Measurements from ENCODE around the gene VEGFD. TPM values are rescaled to one million over a fixed set of nuclear protein-coding genes. Genes with fewer than 3 reads are reported as not detected.

Gene VEGFD
- total and polyA plus RNA-seq, 2 of the 13 experiments (the other 11 are each of a cell fraction or from before 2014, with no cell fraction given): 0.11 to 0.35 TPM

GRCh38 chrX:15410947-15411346, 26.7 kb upstream of the VEGFD start:
- CTCF ChIA-PET (ENCODE audit: low intra/inter-chr PET ratio, low total read pairs): no interaction called here
- FAIRE-seq: no peak

GRCh38 chrX:15410430-15410829, 26.2 kb upstream of the VEGFD start:
- H3K27me3 ChIP-seq (ENCODE audit: control insufficient read depth in 1 of 2, insufficient read depth in 2 of 2, low read length in 2 of 2): no peaks in the 10 kb centered on the region
- H3K4me1 ChIP-seq (ENCODE audit: insufficient read depth, low read length): no peaks in the 10 kb centered on the region
- H3K27ac ChIP-seq (ENCODE audit: extremely low read length, insufficient read depth, low read length): no peak overlapping the region
- no peaks in the 10 kb centered on the region for H3K79me2 ChIP-seq (ENCODE audit: insufficient read depth, low read length)
- H4K20me1 ChIP-seq (ENCODE audit: insufficient read depth, low read length): no peaks in the 10 kb centered on the region
- no TSS peak for BruUV-seq (replicated peaks)
- no peak for DNase-seq (ENCODE audit: low spot score)
- POLR2A ChIA-PET: no interaction called here
- no peaks in the 10 kb centered on the region for H3K9me3 ChIP-seq (ENCODE audit: low read length)
- no peak overlapping the region for H3K4me2 ChIP-seq (ENCODE audit: low read depth, low read length)
- FAIRE-seq: no peak
- CTCF ChIA-PET (ENCODE audit: low intra/inter-chr PET ratio, low total read pairs): no interaction called here
- H2AFZ ChIP-seq (ENCODE audit: low read length): no peak overlapping the region
- intact Hi-C loops (cut with micrococcal nuclease; ENCODE audit: unreplicated experiment) (no loop called here), in situ Hi-C loops (cut with HindIII; ENCODE audit: extremely low pct_ligation_motif_present, low pct_unique_long_range_greater_than_20kb) (no loop called here)
- H3K9ac ChIP-seq (ENCODE audit: insufficient read depth, low read depth, low read length): no peak overlapping the region
- no peaks in the 10 kb centered on the region for H3K36me3 ChIP-seq (replicated peaks in 1 of 2; ENCODE audit: control insufficient read depth in 1 of 2, insufficient read depth in 2 of 2, low read length in 2 of 2)
- no peak for ATAC-seq
- H3K4me3 ChIP-seq (replicated peaks in 1 of 3; ENCODE audit: insufficient read depth in 1 of 3, low read depth in 2 of 3, low read length in 3 of 3): no peak overlapping the region
- TF ChIP-seq ZNF281 (CRISPR knock-in tag; IDR thresholded peaks at IDR 0.05; ENCODE audit: borderline replicate concordance) (no peak), CHCHD3 (CRISPR knock-in tag; IDR thresholded peaks at IDR 0.05) (no peak)

More at GRCh38 chrX:15410947-15411346, 26.7 kb upstream of the VEGFD start:
- no peaks in the 10 kb centered on the region for H3K79me2 ChIP-seq (ENCODE audit: insufficient read depth, low read length)
- WGBS (ENCODE audit: low lambda C conversion rate): 95% methylated on average over 2 of the region's 2 CpGs
- no peak overlapping the region for H3K9ac ChIP-seq (ENCODE audit: insufficient read depth, low read depth, low read length)
- H3K4me2 ChIP-seq (ENCODE audit: low read depth, low read length): no peak overlapping the region
- no peaks in the 10 kb centered on the region for H3K36me3 ChIP-seq (replicated peaks in 1 of 2; ENCODE audit: control insufficient read depth in 1 of 2, insufficient read depth in 2 of 2, low read length in 2 of 2)
- H4K20me1 ChIP-seq (ENCODE audit: insufficient read depth, low read length): no peaks in the 10 kb centered on the region
- no peak overlapping the region for H3K27ac ChIP-seq (ENCODE audit: extremely low read length, insufficient read depth, low read length)
- no TSS peak for BruUV-seq (replicated peaks)
- no peaks in the 10 kb centered on the region for H3K4me1 ChIP-seq (ENCODE audit: insufficient read depth, low read length)
- intact Hi-C loops (cut with micrococcal nuclease; ENCODE audit: unreplicated experiment) (no loop called here), in situ Hi-C loops (cut with HindIII; ENCODE audit: extremely low pct_ligation_motif_present, low pct_unique_long_range_greater_than_20kb) (no loop called here)
- no peaks in the 10 kb centered on the region for H3K9me3 ChIP-seq (ENCODE audit: low read length)
- H2AFZ ChIP-seq (ENCODE audit: low read length): no peak overlapping the region
- H3K27me3 ChIP-seq (ENCODE audit: control insufficient read depth in 1 of 2, insufficient read depth in 2 of 2, low read length in 2 of 2): no peaks in the 10 kb centered on the region
- TF ChIP-seq TRAFD1 (CRISPR knock-in tag; IDR thresholded peaks at IDR 0.05; ENCODE audit: borderline replicate concordance): no peak
- no peak for TF ChIP-seq KLF15 (CRISPR knock-in tag; IDR thresholded peaks at IDR 0.05; ENCODE audit: borderline replicate concordance)
- no peak for TF ChIP-seq ZNF235 (CRISPR knock-in tag; IDR thresholded peaks at IDR 0.05; ENCODE audit: borderline replicate concordance)
- TF ChIP-seq SKI (IDR thresholded peaks at IDR 0.05; ENCODE audit: partially characterized antibody): no peak
- TF ChIP-seq FOSL2 (CRISPR knock-in tag; IDR thresholded peaks at IDR 0.05): no peak
- no peak for TF ChIP-seq FOXC1 (CRISPR knock-in tag; IDR thresholded peaks at IDR 0.05; ENCODE audit: borderline replicate concordance)
- TF ChIP-seq RBM39 (IDR thresholded peaks at IDR 0.05; ENCODE audit: low read depth, low read length, poor library complexity, severe bottlenecking): no peak
- TF ChIP-seq PHB2 (IDR thresholded peaks at IDR 0.05; ENCODE audit: partially characterized antibody): no peak
- TF ChIP-seq ZSCAN20 (CRISPR knock-in tag; IDR thresholded peaks at IDR 0.05; ENCODE audit: borderline replicate concordance): no peak
- DNase-seq (ENCODE audit: low spot score) (no peak), ATAC-seq (no peak)
- POLR2A ChIA-PET: no interaction called here
- H3K4me3 ChIP-seq (replicated peaks in 1 of 3; ENCODE audit: insufficient read depth in 1 of 3, low read depth in 2 of 3, low read length in 3 of 3): no peak overlapping the region
